ENCODE measurements around the gene L1CAM. TPM values are rescaled to one million over a fixed set of nuclear protein-coding genes. Genes with fewer than 3 reads are reported as not detected.
A peak's percentile ranks its signal among the peaks of the same experiment; 100 is the strongest.

The L1CAM gene
- total and polyA plus RNA-seq, 9 of the 15 experiments (the other 6 are each of a cell fraction or from before 2014, with no cell fraction given) = 0.09 to 0.86 (median 0.26) TPM; not detected in 3

GRCh38 chrX:153897899-153898298 lies 11.9 kb upstream of the L1CAM start (continued):
- no peak for TF ChIP-seq ZNF318 (IDR thresholded peaks at IDR 0.05; ENCODE audit: borderline replicate concordance in 1 of 2, low read depth in 1 of 2)
- TF ChIP-seq PTBP1 (IDR thresholded peaks at IDR 0.05; ENCODE audit: low read depth, low read length) = no peak
- TF ChIP-seq GTF2B (IDR thresholded peaks at IDR 0.05; ENCODE audit: extremely low read depth, insufficient read length) = no peak
- peak; percentile 97 for TF ChIP-seq HDAC3 (IDR thresholded peaks at IDR 0.05; ENCODE audit: borderline replicate concordance, partially characterized antibody)
- TF ChIP-seq HNRNPLL (IDR thresholded peaks at IDR 0.05; ENCODE audit: low read depth, low read length, poor library complexity, severe bottlenecking) = no peak
- TF ChIP-seq ZBTB34 (CRISPR knock-in tag; IDR thresholded peaks at IDR 0.05) = no peak
- TF ChIP-seq ZBTB5 (IDR thresholded peaks at IDR 0.05) = no peak
- TF ChIP-seq ZNF174 (CRISPR knock-in tag; IDR thresholded peaks at IDR 0.05) = no peak
- TF ChIP-seq ZNF395 (CRISPR knock-in tag; IDR thresholded peaks at IDR 0.05) = peak; percentile 84
- TF ChIP-seq YY1 (IDR thresholded peaks at IDR 0.05; ENCODE audit: borderline replicate concordance in 1 of 3, control insufficient read depth in 1 of 3, extremely low read depth in 1 of 3, insufficient read depth in 3 of 3, insufficient read length in 1 of 3, insufficient replicate concordance in 2 of 3, low read depth in 1 of 3, low read length in 2 of 3) = no peak
- no peak for TF ChIP-seq RBM14 (IDR thresholded peaks at IDR 0.05; ENCODE audit: borderline replicate concordance, insufficient read depth, low read depth, low read length)
- peak; percentile 69 for TF ChIP-seq MBD2 (IDR thresholded peaks at IDR 0.05; ENCODE audit: borderline replicate concordance, low read depth)

Data from K562 (cell line).